ENCODE data around the gene PPIP5K1.

PPIP5K1 gene

GRCh38 chr15:43527802-43528541, 62.0 kb downstream of the PPIP5K1 start:
- H3K27ac ChIP-seq = no peak overlapping the region
- TF ChIP-seq CTCF (IDR thresholded peaks at IDR 0.05) (no peak), ZFX (IDR thresholded peaks at IDR 0.05; ENCODE audit: borderline replicate concordance) (no peak)

GRCh38 chr15:43527016-43527801, 62.8 kb downstream of the PPIP5K1 start:
- TF ChIP-seq CTCF (IDR thresholded peaks at IDR 0.05) = no peak
- TF ChIP-seq ZFX (IDR thresholded peaks at IDR 0.05; ENCODE audit: borderline replicate concordance) = no peak
- no peak overlapping the region for H3K27ac ChIP-seq

- TF ChIP-seq CTCF (IDR thresholded peaks at IDR 0.05) (no peak), ZFX (IDR thresholded peaks at IDR 0.05; ENCODE audit: borderline replicate concordance) (no peak)
- H3K27ac ChIP-seq = no peak overlapping the region
Measured at GRCh38 chr15:43526261-43526930, 63.6 kb downstream of the PPIP5K1 start.

- TF ChIP-seq ZFX (IDR thresholded peaks at IDR 0.05; ENCODE audit: borderline replicate concordance) (no peak), CTCF (IDR thresholded peaks at IDR 0.05) (no peak)
- H3K27ac ChIP-seq = no peak overlapping the region
Measured at GRCh38 chr15:43525131-43525530, 64.9 kb downstream of the PPIP5K1 start.

- H3K27ac ChIP-seq = no peak overlapping the region
- TF ChIP-seq ZFX (IDR thresholded peaks at IDR 0.05; ENCODE audit: borderline replicate concordance) = no peak
- no peak for TF ChIP-seq CTCF (IDR thresholded peaks at IDR 0.05)
Measured at GRCh38 chr15:43524254-43524845, 65.7 kb downstream of the PPIP5K1 start.

- TF ChIP-seq CTCF (IDR thresholded peaks at IDR 0.05) (no peak), ZFX (IDR thresholded peaks at IDR 0.05; ENCODE audit: borderline replicate concordance) (no peak)
- H3K27ac ChIP-seq = no peak overlapping the region
Measured at GRCh38 chr15:43523646-43524045, 66.4 kb downstream of the PPIP5K1 start.
